Measurements from ENCODE around the gene ATP8B4.

DNA sequence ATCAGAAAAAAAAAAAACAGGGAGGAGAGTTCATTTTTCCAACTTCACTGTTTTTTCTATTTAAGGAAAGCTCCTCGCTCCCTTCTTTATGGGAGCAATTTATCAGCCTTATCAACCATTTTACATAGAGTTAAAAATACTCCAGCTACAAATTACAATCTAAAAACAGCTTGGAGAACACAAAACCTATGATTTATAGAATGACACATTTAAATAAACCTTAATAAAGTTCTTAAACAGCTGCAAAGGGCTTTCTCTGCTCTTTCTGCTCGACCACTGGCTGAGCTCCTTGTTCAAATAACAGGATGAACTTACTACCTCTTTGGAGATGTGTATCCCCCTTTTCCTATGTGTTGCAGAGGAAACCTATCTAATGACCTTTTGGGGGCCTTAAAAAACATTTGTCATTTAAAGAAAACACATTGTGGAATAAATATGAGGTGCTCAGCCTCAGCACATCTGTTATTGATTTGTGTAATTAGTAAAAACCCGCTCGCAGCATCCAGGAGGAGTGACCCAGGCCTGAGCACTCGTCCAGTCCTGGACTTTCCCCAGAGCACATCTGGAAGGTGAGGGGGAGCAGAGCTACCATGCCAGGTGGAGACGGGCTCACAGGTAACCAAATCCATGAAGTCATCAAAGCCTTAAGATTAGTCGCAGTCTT lies 231.2 kb downstream of the ATP8B4 start:
- TF ChIP-seq POLR2A (IDR thresholded peaks at IDR 0.05; ENCODE audit: low read depth, low read length) (no peak), CTCF (IDR thresholded peaks at IDR 0.05; ENCODE audit: extremely low read depth in 1 of 2, insufficient read depth in 1 of 2, low read depth in 1 of 2, low read length in 2 of 2) (no peak), GATA2 (IDR thresholded peaks at IDR 0.05; ENCODE audit: insufficient read depth, insufficient read length, low read depth, low read length) (no peak), FOS (IDR thresholded peaks at IDR 0.05; ENCODE audit: borderline replicate concordance, insufficient read depth, low read length) (no peak), EZH2 (IDR thresholded peaks at IDR 0.05; ENCODE audit: borderline replicate concordance, low read depth, low read length, severe bottlenecking) (no peak), POLR2AphosphoS5 (IDR thresholded peaks at IDR 0.05; ENCODE audit: insufficient read depth, low read depth, low read length) (no peak)

Measured in endothelial cell of umbilical vein (primary cell).